MM.1S (cell line): ENCODE measurements around the gene RABGEF1.

Experiments
- DNase-seq: peaks from one replicate; pipeline ENCODE4 v3.0.0-alpha.2; 2015
- H2AFZ ChIP-seq: fragments of 300-600 bp; sonication (generic); 2 replicates; pipeline ENCODE4 v1.6.0; 2016; ENCODE audit warnings: antibody characterized with exemption, low read length
- H3F3A ChIP-seq: fragments of 300-600 bp; sonication (generic); 2 replicates; pipeline ENCODE4 v1.6.1; 2016; ENCODE audit warnings: mild to moderate bottlenecking, antibody characterized with exemption, low read length, moderate library complexity, mixed read lengths; ENCODE audit not compliant: insufficient read depth
- H3K27ac ChIP-seq: fragments of 300-600 bp; sonication (generic); 2 replicates; pipeline ENCODE4 v1.5.1; 2016; ENCODE audit warnings: mild to moderate bottlenecking, low read length
- H3K27me3 ChIP-seq: fragments of 300-600 bp; sonication (generic); replicated peaks from 2 replicates; pipeline ENCODE4 v1.6.0; 2016; ENCODE audit warnings: low read length; ENCODE audit not compliant: insufficient read depth
- H3K36me3 ChIP-seq: fragments of 300-600 bp; sonication (generic); replicated peaks from 2 replicates; pipeline ENCODE4 v1.6.1; 2016; ENCODE audit warnings: mild to moderate bottlenecking, low read length, mixed read lengths; ENCODE audit not compliant: insufficient read depth
- H3K4me1 ChIP-seq: fragments of 300-600 bp; sonication (generic); 2 replicates; pipeline ENCODE4 v1.6.1; 2016; ENCODE audit warnings: low read length, mixed read lengths
- H3K4me2 ChIP-seq: fragments of 300-600 bp; sonication (generic); 2 replicates; pipeline ENCODE4 v1.6.0; 2016; ENCODE audit warnings: low read depth, low read length
- H3K4me3 ChIP-seq: fragments of 300-600 bp; sonication (generic); 2 replicates; pipeline ENCODE4 v1.5.1; 2016; ENCODE audit warnings: low read length, mixed read lengths
- H3K79me2 ChIP-seq: fragments of 300-600 bp; sonication (generic); 2 replicates; pipeline ENCODE4 v1.6.1; 2016; ENCODE audit warnings: mixed run types, low read length, mixed read lengths
- H3K9ac ChIP-seq: fragments of 300-600 bp; sonication (generic); 2 replicates; pipeline ENCODE4 v1.6.1; 2016; ENCODE audit warnings: low read length, mixed read lengths
- H3K9me2 ChIP-seq: fragments of 300-600 bp; sonication (generic); replicated peaks from 2 replicates; pipeline ENCODE4 v1.6.1; 2016; ENCODE audit warnings: mild to moderate bottlenecking, low read length, mixed read lengths; ENCODE audit not compliant: insufficient read depth
- H3K9me3 ChIP-seq: fragments of 300-600 bp; sonication (generic); replicated peaks from 2 replicates; pipeline ENCODE4 v1.6.1; 2016; ENCODE audit warnings: mild to moderate bottlenecking, low read length, mixed read lengths; ENCODE audit not compliant: insufficient read depth
- H4K20me1 ChIP-seq: fragments of 300-600 bp; sonication (generic); 2 replicates; pipeline ENCODE4 v1.6.1; 2016; ENCODE audit warnings: mild to moderate bottlenecking, low read length, moderate library complexity, mixed read lengths; ENCODE audit not compliant: insufficient read depth
- CTCF ChIP-seq: fragments of 300-600 bp; sonication (generic); IDR thresholded peaks from 2 replicates; pipeline ENCODE4 v1.5.1; 2016; ENCODE audit warnings: antibody characterized with exemption, low read length, mixed read lengths
- EZH2 ChIP-seq: fragments of 300-600 bp; sonication (generic); optimal IDR thresholded peaks from 2 replicates; pipeline ENCODE3; 2017; ENCODE audit warnings: low read depth, mild to moderate bottlenecking, antibody characterized with exemption, low read length, mixed read lengths
- EZH2phosphoT487 ChIP-seq: fragments of 300-600 bp; sonication (generic); IDR thresholded peaks from 2 replicates; pipeline ENCODE4 v1.6.1; 2018; ENCODE audit warnings: antibody characterized with exemption, low read length

Gene RABGEF1

GRCh38 chr7:66731986-66732385 is 8.5 kb upstream of the RABGEF1 start:
- TF ChIP-seq EZH2phosphoT487, result no peak
- TF ChIP-seq EZH2, result no peak
- no peak for TF ChIP-seq CTCF
- no peak overlapping the region for H3K4me2 ChIP-seq
- H3K27me3 ChIP-seq, result no peaks in the 10 kb centered on the region
- H3F3A ChIP-seq, result no peaks in the 10 kb centered on the region
- H2AFZ ChIP-seq, result no peak overlapping the region
- H3K79me2 ChIP-seq, result no peaks in the 10 kb centered on the region
- H3K4me3 ChIP-seq, result no peak overlapping the region
- H3K9me3 ChIP-seq, result no peaks in the 10 kb centered on the region
- no peaks in the 10 kb centered on the region for H3K4me1 ChIP-seq
- no peak overlapping the region for H3K9ac ChIP-seq
- DNase-seq, result no peak
- no peaks in the 10 kb centered on the region for H4K20me1 ChIP-seq
- H3K36me3 ChIP-seq, result no peaks in the 10 kb centered on the region
- H3K9me2 ChIP-seq, result no peaks in the 10 kb centered on the region
- no peak overlapping the region for H3K27ac ChIP-seq

GRCh38 chr7:66732439-66732838 is 8.1 kb upstream of the RABGEF1 start:
- no peak for TF ChIP-seq CTCF
- no peak for TF ChIP-seq EZH2
- no peak for TF ChIP-seq EZH2phosphoT487
- H3K9me2 ChIP-seq, result no peaks in the 10 kb centered on the region
- H4K20me1 ChIP-seq, result no peaks in the 10 kb centered on the region
- no peaks in the 10 kb centered on the region for H3K4me1 ChIP-seq
- no peak overlapping the region for H3K4me2 ChIP-seq
- H3K9me3 ChIP-seq, result no peaks in the 10 kb centered on the region
- H3K79me2 ChIP-seq, result no peaks in the 10 kb centered on the region
- no peaks in the 10 kb centered on the region for H3F3A ChIP-seq
- no peaks in the 10 kb centered on the region for H3K36me3 ChIP-seq
- H2AFZ ChIP-seq, result no peak overlapping the region
- no peaks in the 10 kb centered on the region for H3K27me3 ChIP-seq
- no peak overlapping the region for H3K27ac ChIP-seq
- H3K9ac ChIP-seq, result no peak overlapping the region
- DNase-seq, result no peak
- no peak overlapping the region for H3K4me3 ChIP-seq

GRCh38 chr7:66734006-66734405 is 6.5 kb upstream of the RABGEF1 start:
- Histone ChIP-seq H3K9me3 (no peaks in the 10 kb centered on the region), H3K79me2 (no peaks in the 10 kb centered on the region), H3K9me2 (no peaks in the 10 kb centered on the region), H3K4me1 (no peaks in the 10 kb centered on the region), H3K36me3 (no peaks in the 10 kb centered on the region), H4K20me1 (no peaks in the 10 kb centered on the region), H3K4me3 (no peak overlapping the region), H3F3A (no peaks in the 10 kb centered on the region), H3K4me2 (no peak overlapping the region), H3K9ac (no peak overlapping the region), H3K27me3 (no peaks in the 10 kb centered on the region), H2AFZ (no peak overlapping the region), H3K27ac (no peak overlapping the region)
- no peak for DNase-seq
- TF ChIP-seq EZH2, result no peak
- TF ChIP-seq CTCF, result no peak
- no peak for TF ChIP-seq EZH2phosphoT487

- Histone ChIP-seq H3K4me1 (peaks cover 3% of the 10 kb centered on the region; the same call in 1 of the 2 replicates), H3F3A (peaks cover 6% of the 10 kb centered on the region; the same call in 1 of the 2 replicates), H3K4me3 (no peak overlapping the region), H4K20me1 (no peaks in the 10 kb centered on the region), H2AFZ (no peak overlapping the region), H3K9me3 (no peaks in the 10 kb centered on the region), H3K4me2 (no peak overlapping the region), H3K36me3 (no peaks in the 10 kb centered on the region), H3K79me2 (peaks cover 6% of the 10 kb centered on the region), H3K9me2 (no peaks in the 10 kb centered on the region), H3K27ac (no peak overlapping the region), H3K9ac (no peak overlapping the region), H3K27me3 (no peaks in the 10 kb centered on the region)
- TF ChIP-seq EZH2 (no peak), EZH2phosphoT487 (no peak)
- DNase-seq, result no peak
Observed at GRCh38 chr7:66735154-66735553, 5.4 kb upstream of the RABGEF1 start.
